A673 (cell line): ENCODE results near the gene NMU.

Source experiments
- CTCF ChIP-seq: fragments of 300-800, 200-600 bp; sonication (generic); conservative IDR thresholded peaks from 2 replicates; pipeline ENCODE4 v1.5.1; 2017; ENCODE audit warnings: low read depth, mild to moderate bottlenecking, antibody characterized with exemption, low read length, moderate library complexity, mixed read lengths
- EZH2 ChIP-seq: fragments of 200-600 bp; sonication (generic); IDR thresholded peaks from 2 replicates; pipeline ENCODE4 v1.6.1; 2017; ENCODE audit warnings: borderline replicate concordance, low read depth, mild to moderate bottlenecking, mixed read lengths, antibody characterized with exemption, low read length; ENCODE audit not compliant: poor library complexity, severe bottlenecking

GRCh38 chr4:55560096-55560495 lies 76.0 kb downstream of the NMU start:
- TF ChIP-seq EZH2: no peak
- no peak for TF ChIP-seq CTCF
